Activated naive CD8-positive, alpha-beta T cell (primary cell): Measurements from ENCODE around the gene SLC35D3.

ENCODE experiments used
- H3K27ac Mint-ChIP-seq: one replicate; pipeline ENCODE4 v1.8.0; 2021; ENCODE audit warnings: mixed read lengths
- H3K27me3 Mint-ChIP-seq: one replicate; pipeline ENCODE4 v1.8.0; 2021; ENCODE audit warnings: mixed read lengths
- H3K36me3 Mint-ChIP-seq: one replicate; pipeline ENCODE4 v1.8.0; 2021; ENCODE audit warnings: mixed read lengths
- H3K4me1 Mint-ChIP-seq: one replicate; pipeline ENCODE4 v1.8.0; 2021; ENCODE audit warnings: low read depth, mixed read lengths
- H3K4me3 Mint-ChIP-seq: one replicate; pipeline ENCODE4 v1.8.0; 2021; ENCODE audit warnings: mild to moderate bottlenecking, mixed read lengths
- H3K9me3 Mint-ChIP-seq: one replicate; pipeline ENCODE4 v1.8.0; 2021; ENCODE audit warnings: low read depth, mixed read lengths

Gene SLC35D3

DNA sequence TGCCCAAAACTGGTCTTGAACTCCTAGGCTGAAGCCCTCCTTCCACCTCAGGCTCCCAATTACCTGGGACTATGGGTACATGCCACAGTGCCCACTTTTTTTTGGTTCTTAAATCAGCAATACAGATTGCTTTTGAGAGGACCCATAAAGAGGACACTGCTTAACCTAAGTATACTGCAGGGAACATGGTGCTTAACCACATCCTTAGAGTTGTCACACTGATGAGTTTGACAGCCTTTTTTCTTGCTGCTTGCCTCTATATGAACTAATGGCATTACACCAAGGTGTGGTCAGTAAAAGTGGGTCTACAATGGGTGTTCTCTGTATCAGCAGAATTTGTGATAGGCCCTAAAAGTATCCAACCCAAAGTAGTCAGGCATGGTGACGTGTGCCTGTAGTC, 7.2 kb upstream of the SLC35D3 start:
- no peaks in the 10 kb centered on the region for H3K4me1 Mint-ChIP-seq
- no peak overlapping the region for H3K4me3 Mint-ChIP-seq
- peaks cover 4% of the 10 kb centered on the region for H3K27me3 Mint-ChIP-seq
- H3K9me3 Mint-ChIP-seq: no peaks in the 10 kb centered on the region
- H3K36me3 Mint-ChIP-seq: peaks cover 23% of the 10 kb centered on the region
- H3K27ac Mint-ChIP-seq: no peak overlapping the region

DNA sequence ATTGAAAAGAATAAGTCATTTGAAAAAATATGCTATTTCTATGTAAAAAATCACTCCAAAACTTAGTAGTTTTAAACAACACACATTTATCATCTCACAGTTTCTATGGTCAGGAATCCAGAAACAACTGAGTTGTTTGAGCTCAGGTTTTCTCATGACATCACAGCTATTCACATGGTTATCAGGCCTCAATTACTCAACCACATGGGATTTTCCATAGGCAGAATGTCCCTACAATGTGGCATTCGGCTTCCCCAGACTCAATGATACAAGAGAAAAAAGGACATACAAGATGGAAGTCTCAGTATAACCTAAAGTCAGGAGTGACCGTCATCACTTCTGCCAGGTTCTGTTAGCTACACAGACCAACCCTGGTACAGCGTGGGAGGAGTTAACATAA, 3.4 kb upstream of the SLC35D3 start:
- Mint-ChIP-seq H3K9me3 (no peaks in the 10 kb centered on the region), H3K4me3 (no peak overlapping the region), H3K27ac (no peak overlapping the region), H3K36me3 (peaks cover 7% of the 10 kb centered on the region), H3K27me3 (peaks cover 8% of the 10 kb centered on the region), H3K4me1 (peaks cover 16% of the 10 kb centered on the region)

DNA sequence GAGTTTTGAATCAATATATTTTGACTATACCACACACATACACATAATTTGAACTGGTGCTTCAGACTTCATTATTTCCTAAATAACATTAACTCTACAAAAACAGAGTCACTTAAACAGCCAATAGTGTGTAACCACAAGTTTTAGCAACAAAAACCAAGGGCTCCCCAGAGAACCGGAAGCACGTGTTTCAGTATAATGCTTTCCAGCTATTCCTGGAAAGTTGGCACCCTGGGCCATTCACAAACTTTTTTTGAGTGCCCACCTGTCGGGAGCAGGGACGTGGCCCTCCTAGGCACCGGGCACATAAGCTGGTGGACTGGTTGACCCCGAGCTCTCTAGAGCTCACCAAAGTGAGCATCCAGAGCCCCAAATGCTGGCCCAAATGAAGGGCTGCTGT, 1.9 kb upstream of the SLC35D3 start:
- Mint-ChIP-seq H3K27ac (no peak overlapping the region), H3K4me3 (peak overlapping the region; percentile 75), H3K36me3 (peaks cover 7% of the 10 kb centered on the region), H3K4me1 (peaks cover 22% of the 10 kb centered on the region), H3K9me3 (no peaks in the 10 kb centered on the region), H3K27me3 (peaks cover 18% of the 10 kb centered on the region)

DNA sequence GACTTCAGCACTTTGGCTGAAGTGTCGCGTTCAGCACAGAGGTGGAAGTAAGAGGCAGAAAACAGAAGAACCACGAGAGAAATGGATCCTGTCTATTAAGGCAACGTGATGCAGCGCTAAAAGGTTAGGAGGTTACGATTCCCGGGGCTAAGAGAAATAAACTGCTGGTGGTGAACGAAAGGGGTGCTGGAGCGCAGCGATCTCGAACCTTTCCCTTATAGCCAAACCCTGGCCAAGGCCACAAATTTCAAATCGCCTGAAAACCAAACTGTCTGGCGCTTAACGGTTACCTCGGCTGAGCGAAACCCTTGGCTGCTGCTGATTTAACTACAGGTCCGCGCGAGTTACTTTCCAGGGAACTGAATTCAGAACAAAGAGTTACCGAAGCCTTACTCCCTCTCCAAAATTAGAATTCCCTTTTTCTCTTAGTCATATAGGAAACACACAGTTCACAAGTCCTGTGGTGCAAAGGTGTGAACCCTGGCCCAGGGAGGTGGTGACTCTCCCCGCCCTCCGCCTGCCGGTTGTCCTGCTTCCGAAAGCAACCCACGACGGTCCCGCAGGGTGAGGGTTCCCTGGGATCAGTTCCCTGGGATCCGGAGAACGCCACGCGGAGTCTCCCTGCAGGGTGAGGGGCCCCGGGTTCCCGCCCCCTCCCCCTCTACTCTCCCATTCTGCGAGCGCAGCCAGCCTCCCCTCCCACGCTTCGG, 1.3 kb upstream of the SLC35D3 start:
- Mint-ChIP-seq H3K27me3 (peaks cover 19% of the 10 kb centered on the region), H3K36me3 (peaks cover 5% of the 10 kb centered on the region), H3K27ac (no peak overlapping the region), H3K9me3 (no peaks in the 10 kb centered on the region), H3K4me3 (peak overlapping the region; percentile 75), H3K4me1 (peaks cover 22% of the 10 kb centered on the region)

DNA sequence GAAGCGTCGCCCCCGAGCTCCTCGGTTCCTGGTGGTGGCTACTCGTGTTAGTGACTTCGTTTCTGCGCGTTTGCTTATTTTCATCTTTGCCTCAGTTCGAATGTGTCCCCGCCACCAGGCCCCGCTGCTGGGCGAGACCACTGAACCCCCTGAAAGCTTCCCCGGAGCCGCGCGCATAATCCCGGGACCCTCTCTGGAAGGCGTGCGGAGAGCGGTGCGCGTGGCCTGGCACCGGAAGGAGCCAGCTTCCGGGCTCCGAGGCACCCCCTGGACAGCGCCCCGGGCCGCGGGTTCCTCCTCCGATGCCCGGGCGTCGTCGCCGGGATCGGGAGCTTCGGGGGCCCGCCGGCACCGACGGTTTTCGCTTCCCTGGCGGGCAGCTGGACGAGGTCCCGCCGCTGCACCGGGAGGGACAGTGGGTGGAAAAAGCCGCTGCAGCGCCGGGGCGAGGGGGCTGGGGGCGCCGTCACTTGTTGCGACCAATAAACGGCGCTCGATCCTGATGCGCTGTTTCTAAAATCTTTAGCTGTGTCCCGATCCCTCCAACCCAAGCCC, 643 bp upstream of the SLC35D3 start:
- Mint-ChIP-seq H3K9me3 (no peaks in the 10 kb centered on the region), H3K27me3 (peaks cover 21% of the 10 kb centered on the region), H3K27ac (no peak overlapping the region), H3K4me3 (peak overlapping the region; percentile 75), H3K4me1 (peaks cover 22% of the 10 kb centered on the region), H3K36me3 (peaks cover 3% of the 10 kb centered on the region)

DNA sequence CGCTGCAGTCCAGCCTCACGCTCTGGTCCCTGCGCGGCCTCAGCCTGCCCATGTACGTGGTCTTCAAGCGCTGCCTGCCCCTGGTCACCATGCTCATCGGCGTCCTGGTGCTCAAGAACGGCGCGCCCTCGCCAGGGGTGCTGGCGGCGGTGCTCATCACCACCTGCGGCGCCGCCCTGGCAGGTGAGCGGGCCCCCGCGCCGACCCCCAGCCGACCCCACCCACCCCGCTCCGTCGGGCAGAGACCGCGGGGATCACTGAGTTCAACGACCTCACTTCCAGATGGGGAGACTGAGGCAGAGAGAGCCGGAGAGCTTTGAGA, 545 bp downstream of the SLC35D3 start:
- no peaks in the 10 kb centered on the region for H3K9me3 Mint-ChIP-seq
- H3K4me1 Mint-ChIP-seq: peaks cover 22% of the 10 kb centered on the region
- H3K27me3 Mint-ChIP-seq: peaks cover 24% of the 10 kb centered on the region
- peak overlapping the region; percentile 83 for H3K4me3 Mint-ChIP-seq
- no peaks in the 10 kb centered on the region for H3K36me3 Mint-ChIP-seq
- H3K27ac Mint-ChIP-seq: no peak overlapping the region

DNA sequence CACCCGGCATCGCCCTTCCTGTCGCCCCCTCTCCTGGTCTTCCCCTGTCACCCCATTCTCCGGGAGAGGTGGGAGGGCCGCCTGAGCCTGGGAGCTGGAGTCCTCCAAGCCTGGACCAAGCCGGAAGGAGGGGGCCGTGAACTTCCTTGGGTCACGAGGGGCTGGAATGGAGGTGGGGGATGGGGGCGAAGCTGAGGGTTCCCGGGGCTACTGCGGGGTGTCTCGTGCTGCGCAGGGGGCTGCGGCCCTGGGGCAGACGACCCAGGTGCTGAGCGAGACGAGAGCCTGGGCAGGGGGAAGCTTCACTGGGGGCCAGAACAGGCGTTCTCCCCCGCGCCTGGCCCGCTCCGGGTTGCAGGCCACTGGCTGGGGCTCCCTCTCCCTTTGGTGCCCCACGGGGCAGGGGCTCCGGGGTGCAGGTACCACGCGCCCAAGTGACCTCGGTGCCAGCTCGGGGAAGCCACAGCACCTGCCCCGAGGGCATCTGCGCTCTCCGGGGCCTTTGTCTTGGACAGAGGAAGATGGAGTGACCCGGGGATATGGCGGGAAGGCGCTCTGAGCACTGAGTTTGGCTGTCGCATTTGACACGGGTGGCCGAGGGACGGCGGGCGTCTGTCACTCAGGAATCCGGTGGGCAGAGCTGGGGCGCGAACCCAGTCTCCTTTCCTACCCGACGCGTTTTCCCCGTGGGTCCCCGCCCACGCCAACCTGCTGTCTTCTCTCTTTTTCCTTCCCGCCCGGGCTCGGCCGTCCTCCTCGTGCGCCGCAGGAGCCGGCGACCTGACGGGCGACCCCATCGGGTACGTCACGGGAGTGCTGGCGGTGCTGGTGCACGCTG, 1.2 kb downstream of the SLC35D3 start:
- no peaks in the 10 kb centered on the region for H3K9me3 Mint-ChIP-seq
- peaks cover 22% of the 10 kb centered on the region for H3K4me1 Mint-ChIP-seq
- H3K36me3 Mint-ChIP-seq: no peaks in the 10 kb centered on the region
- no peak overlapping the region for H3K27ac Mint-ChIP-seq
- peaks cover 24% of the 10 kb centered on the region for H3K27me3 Mint-ChIP-seq
- H3K4me3 Mint-ChIP-seq: peak overlapping the region; percentile 72

DNA sequence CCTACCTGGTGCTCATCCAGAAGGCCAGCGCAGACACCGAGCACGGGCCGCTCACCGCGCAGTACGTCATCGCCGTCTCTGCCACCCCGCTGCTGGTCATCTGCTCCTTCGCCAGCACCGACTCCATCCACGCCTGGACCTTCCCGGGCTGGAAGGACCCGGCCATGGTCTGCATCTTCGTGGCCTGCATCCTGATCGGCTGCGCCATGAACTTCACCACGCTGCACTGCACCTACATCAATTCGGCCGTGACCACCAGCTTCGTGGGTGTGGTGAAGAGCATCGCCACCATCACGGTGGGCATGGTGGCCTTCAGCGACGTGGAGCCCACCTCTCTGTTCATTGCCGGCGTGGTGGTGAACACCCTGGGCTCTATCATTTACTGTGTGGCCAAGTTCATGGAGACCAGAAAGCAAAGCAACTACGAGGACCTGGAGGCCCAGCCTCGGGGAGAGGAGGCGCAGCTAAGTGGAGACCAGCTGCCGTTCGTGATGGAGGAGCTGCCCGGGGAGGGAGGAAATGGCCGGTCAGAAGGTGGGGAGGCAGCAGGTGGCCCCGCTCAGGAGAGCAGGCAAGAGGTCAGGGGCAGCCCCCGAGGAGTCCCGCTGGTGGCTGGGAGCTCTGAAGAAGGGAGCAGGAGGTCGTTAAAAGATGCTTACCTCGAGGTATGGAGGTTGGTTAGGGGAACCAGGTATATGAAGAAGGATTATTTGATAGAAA, 2.0 kb downstream of the SLC35D3 start:
- no peaks in the 10 kb centered on the region for H3K36me3 Mint-ChIP-seq
- no peak overlapping the region for H3K27ac Mint-ChIP-seq
- no peaks in the 10 kb centered on the region for H3K9me3 Mint-ChIP-seq
- H3K4me1 Mint-ChIP-seq: peaks cover 22% of the 10 kb centered on the region
- H3K27me3 Mint-ChIP-seq: peaks cover 24% of the 10 kb centered on the region
- H3K4me3 Mint-ChIP-seq: peak overlapping the region; percentile 72

DNA sequence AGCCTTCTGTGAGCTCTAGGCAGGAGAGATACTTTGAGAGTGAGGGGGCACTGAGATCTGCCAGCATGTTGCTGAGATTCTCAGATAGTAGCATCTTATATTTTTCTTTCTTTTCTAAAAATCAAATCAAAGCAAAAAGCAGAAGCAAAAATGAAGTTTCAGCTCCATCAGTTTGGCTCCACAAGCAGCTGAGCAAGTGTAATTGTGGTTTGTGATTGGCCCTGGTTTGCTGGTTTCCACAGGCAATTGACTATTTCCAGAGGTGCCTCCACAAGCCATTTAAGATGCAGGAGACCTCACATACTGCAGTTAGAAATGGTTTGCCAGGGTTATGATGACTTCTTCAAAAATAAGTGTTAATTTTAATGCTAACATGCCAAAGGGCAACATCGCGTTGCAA, 4.3 kb downstream of the SLC35D3 start:
- no peak overlapping the region for H3K27ac Mint-ChIP-seq
- no peak overlapping the region for H3K4me3 Mint-ChIP-seq
- no peaks in the 10 kb centered on the region for H3K9me3 Mint-ChIP-seq
- H3K36me3 Mint-ChIP-seq: no peaks in the 10 kb centered on the region
- peaks cover 24% of the 10 kb centered on the region for H3K27me3 Mint-ChIP-seq
- H3K4me1 Mint-ChIP-seq: peaks cover 9% of the 10 kb centered on the region

DNA sequence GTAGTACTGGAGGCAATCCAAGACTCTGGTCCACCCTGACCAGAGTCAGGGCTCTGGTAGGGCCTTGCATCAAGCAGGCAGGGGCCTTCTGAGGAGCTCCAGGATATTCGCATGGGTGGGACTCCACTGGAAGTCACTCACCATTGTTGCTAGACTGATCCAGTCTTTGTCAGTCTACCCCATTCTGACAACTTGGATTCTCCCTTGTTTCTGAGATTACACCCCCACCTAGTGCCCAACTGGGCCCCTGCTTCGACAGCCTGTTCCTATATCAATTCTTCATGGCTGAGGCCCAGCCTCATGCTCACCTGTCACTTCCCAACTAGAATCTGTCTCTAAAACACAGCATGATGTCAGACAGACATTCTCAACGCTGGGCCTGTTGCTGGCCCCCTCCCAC, 5.2 kb downstream of the SLC35D3 start:
- Mint-ChIP-seq H3K27me3 (peaks cover 25% of the 10 kb centered on the region), H3K36me3 (no peaks in the 10 kb centered on the region), H3K4me3 (no peak overlapping the region)

DNA sequence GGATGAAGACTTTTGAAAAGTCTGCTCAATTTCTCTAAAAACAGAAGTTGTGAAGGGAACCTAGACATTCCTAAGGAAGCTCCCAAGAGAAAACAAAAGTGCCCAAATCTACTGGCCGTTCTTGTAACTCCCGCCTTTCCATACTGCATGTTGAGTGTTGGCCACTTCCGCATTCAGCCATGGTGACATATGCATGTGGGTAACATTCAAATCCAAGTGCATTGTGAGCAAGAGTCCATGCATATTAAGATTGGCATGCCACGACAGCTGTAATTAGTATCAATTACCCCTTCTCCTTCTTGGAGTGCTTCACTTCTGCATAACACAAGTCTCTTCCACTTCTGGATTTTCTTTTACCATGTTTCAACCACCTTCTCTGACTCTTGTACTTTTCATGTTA, 8.4 kb downstream of the SLC35D3 start:
- no peak overlapping the region for H3K4me3 Mint-ChIP-seq
- H3K4me1 Mint-ChIP-seq: no peaks in the 10 kb centered on the region
- H3K36me3 Mint-ChIP-seq: no peaks in the 10 kb centered on the region
- H3K9me3 Mint-ChIP-seq: no peaks in the 10 kb centered on the region
- H3K27me3 Mint-ChIP-seq: peaks cover 28% of the 10 kb centered on the region
- no peak overlapping the region for H3K27ac Mint-ChIP-seq

More for the DNA sequence above, 5.2 kb downstream of the SLC35D3 start:
- Mint-ChIP-seq H3K4me1 (peaks cover 9% of the 10 kb centered on the region), H3K27ac (no peak overlapping the region), H3K9me3 (no peaks in the 10 kb centered on the region)

DNA sequence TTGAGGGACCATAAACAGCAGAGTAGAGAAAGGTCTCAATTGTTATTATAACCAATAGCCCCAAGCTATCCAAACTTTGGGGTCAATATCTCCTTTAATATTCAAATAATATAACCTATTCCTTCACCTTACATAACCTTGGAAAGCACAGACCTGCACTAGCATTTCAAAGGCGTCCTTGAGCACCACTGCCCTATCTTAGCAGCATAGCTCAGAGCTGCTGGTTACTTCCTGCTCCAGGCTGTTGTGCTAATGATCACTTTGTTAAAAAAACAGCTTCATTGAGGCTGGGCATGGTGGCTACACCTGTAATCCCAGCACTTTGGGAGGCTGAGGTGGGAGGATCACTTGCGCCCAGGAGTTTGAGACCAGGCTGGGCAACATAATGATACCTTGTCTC, 10.5 kb downstream of the SLC35D3 start:
- Mint-ChIP-seq H3K36me3 (no peaks in the 10 kb centered on the region), H3K4me3 (no peak overlapping the region), H3K4me1 (no peaks in the 10 kb centered on the region), H3K27me3 (peaks cover 25% of the 10 kb centered on the region), H3K9me3 (no peaks in the 10 kb centered on the region), H3K27ac (no peak overlapping the region)

DNA sequence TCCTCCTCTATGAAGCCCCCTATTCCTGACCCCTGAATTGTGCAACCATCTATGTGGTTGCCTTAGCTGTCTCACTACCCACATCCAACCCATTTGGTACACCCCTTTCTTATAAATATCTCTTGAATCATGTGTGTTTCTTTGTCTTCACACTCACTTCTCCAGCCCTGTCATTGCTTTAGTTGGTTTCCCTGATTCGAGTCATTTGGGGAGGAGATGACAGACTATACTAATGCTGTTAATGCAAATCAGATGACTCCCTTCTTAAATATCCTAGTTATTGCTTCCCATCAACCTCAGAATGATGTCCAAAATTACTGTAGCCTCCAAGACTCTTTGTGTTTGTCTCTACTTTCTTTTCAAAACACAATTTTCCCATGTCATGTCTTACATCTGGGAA, 23.0 kb downstream of the SLC35D3 start:
- Mint-ChIP-seq H3K27ac (no peak overlapping the region), H3K27me3 (peaks cover 1% of the 10 kb centered on the region), H3K4me1 (no peaks in the 10 kb centered on the region), H3K9me3 (peaks cover 7% of the 10 kb centered on the region), H3K4me3 (no peak overlapping the region), H3K36me3 (peaks cover 6% of the 10 kb centered on the region)

DNA sequence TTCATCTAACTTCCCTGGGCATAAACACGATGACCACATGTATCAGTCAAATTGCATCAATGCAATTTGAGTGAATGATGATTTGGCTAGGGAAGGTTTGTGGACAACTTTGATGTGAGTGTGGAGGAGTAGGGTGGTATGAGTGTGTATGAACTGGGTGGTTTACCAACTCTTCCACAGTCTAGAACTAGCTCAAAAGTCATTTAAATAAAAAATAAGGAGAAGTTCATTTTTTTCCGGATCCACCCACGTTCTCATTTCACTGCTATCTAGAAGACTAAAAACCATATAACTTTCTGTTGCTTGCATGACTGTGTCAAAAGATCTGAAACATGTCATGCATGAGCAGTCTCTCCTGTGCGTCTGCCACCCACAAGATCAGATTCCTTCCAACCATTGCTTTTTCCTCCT, 23.6 kb downstream of the SLC35D3 start:
- peaks cover 7% of the 10 kb centered on the region for H3K9me3 Mint-ChIP-seq
- no peak overlapping the region for H3K4me3 Mint-ChIP-seq
- H3K4me1 Mint-ChIP-seq: no peaks in the 10 kb centered on the region
- H3K36me3 Mint-ChIP-seq: peaks cover 6% of the 10 kb centered on the region
- no peak overlapping the region for H3K27ac Mint-ChIP-seq
- H3K27me3 Mint-ChIP-seq: peaks cover 1% of the 10 kb centered on the region

DNA sequence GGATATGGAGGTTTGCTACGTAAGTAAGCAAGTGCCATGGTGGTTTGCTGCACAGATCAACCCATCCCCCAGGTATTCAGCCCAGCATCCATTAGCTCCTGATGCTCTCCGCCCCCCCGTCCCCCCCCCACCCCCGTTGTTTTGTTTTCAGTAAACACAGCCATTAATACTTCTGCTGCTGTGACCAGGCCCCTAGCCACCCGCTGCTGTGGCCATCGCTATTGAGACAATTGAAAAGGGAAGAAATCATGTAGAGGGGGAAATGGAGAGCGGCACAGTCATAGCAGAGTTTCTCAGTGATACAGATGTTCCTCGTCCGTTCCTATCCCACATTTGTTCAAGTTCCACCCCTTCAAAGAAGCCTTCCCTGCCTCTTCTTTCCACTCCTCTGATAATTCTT, 24.9 kb downstream of the SLC35D3 start:
- H3K36me3 Mint-ChIP-seq: peaks cover 6% of the 10 kb centered on the region
- no peak overlapping the region for H3K27ac Mint-ChIP-seq
- no peak overlapping the region for H3K4me3 Mint-ChIP-seq
- H3K27me3 Mint-ChIP-seq: peaks cover 1% of the 10 kb centered on the region
- no peaks in the 10 kb centered on the region for H3K4me1 Mint-ChIP-seq
- H3K9me3 Mint-ChIP-seq: peaks cover 3% of the 10 kb centered on the region
